Panc1 (cell line): ENCODE data around the gene EBNA1BP2.

Experiments
- CTCF ChIP-seq: fragments of 450-650 bp; IDR thresholded peaks from 2 replicates; pipeline ENCODE4 v1.5.1; 2017; ENCODE audit warnings: mild to moderate bottlenecking
- POLR2AphosphoS5 ChIP-seq: IDR thresholded peaks from 2 replicates; pipeline ENCODE4 v1.6.1; 2012; ENCODE audit warnings: mild to moderate bottlenecking, low read depth, low read length, moderate library complexity
- REST ChIP-seq, 2 experiments: IDR thresholded peaks; 2 replicates each; pipeline ENCODE4 v1.6.1; 2011 to 2012; ENCODE audit warnings: low read depth in 2 of 2, control low read depth in 1 of 2, low read length in 1 of 2, mild to moderate bottlenecking in 1 of 2, moderate library complexity in 1 of 2; ENCODE audit not compliant: insufficient read depth in 1 of 2

- TF ChIP-seq POLR2AphosphoS5: no peak
- no peak for TF ChIP-seq CTCF
- no peak for TF ChIP-seq REST (IDR thresholded peaks at IDR 0.05; ENCODE audit: insufficient read depth in 1 of 2, low read depth in 2 of 2, low read length in 1 of 2)
Observed at GRCh38 chr1:43123031-43123430, 49.1 kb downstream of the EBNA1BP2 start.
